GM19023 (cell line): ENCODE data around the gene GLYATL1B.
"Not testable (repeated sequence)": the region's sequence is repeated elsewhere in the genome, so short reads cannot be mapped to it uniquely, and the experiment has no call there.

Source experiments
- ATAC-seq: cut with Tn5 transposase; IDR thresholded peaks from one replicate; pipeline ENCODE4 v1.9.1; 2021; ENCODE audit warnings: mild to moderate bottlenecking, moderate library complexity; ENCODE audit not compliant: unreplicated experiment

GLYATL1B gene

DNA sequence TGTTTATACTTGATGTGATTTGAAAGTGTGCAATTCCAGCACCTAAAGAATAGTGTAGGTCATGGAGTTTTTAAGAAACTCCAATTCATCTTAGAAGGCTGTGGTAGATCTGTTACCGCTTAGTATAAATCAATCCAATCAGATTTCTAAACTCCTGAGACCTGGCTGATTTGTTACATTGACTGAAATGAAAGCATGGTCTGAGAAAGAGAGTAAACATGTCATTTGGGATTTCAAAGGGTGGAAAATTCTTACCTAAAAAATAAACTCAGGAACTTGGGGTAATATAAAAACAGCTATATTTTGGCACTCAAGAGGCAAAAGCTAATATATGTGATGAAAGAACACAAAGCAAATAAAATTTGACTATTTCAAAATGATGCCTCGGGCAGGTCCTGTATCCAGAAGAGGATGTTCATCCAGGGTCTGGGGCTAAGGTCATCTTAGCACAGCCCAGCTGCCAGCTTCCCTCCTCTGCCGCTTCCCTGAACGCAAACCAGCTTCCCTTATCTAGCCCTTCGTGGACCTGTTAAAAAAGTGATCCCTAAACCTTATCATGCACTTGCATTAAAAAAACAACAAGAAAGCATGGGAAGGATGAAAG is 10.0 kb downstream of the GLYATL1B start:
- not testable (repeated sequence) for ATAC-seq

DNA sequence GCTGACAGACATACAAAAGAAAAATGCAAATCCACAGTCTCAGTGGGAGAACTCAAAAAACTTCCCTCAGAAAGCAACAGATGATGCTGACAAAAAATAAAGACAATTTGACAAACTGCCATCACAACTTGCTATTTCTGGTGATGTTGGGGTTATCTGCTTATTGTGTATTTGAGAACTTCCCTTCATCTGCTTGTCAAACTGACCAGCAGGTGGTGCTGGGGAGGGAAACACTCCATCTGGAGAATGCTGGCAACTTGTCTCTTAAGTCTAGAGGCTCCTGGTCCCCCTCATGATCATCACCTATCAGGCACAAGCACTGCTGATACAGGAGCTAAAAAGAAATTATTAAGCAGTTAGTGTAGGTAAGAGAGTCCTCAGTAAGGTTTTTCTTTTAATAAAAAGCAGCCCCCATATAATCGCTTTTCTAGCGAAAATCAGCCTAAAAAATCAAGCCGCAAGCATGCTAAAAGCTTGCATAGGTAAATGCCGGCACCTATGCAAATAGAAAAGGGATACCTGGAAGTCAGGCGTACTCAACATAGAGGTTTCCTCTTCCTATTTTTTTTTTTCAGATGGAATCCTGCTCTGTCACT is 11.1 kb downstream of the GLYATL1B start:
- ATAC-seq: no peak

DNA sequence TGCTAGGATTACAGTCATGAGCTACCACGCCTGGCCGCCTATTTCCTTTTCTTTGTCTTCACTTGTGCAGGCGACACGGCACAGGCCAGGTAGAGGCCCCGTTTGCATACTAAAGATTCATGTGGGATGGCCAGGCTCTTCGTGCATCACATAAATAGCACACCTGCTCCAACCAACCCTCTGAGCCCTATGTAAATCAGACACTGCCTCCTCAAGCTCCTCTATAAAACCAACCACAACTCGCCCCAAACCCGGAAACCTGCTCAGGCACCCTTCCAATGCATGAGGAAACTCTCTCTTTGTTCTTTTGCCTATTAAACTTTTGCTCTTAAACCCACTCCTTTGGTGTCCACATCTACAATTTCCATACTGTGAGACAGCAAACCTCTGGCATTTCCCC is 11.8 kb downstream of the GLYATL1B start:
- ATAC-seq: not testable (repeated sequence)

DNA sequence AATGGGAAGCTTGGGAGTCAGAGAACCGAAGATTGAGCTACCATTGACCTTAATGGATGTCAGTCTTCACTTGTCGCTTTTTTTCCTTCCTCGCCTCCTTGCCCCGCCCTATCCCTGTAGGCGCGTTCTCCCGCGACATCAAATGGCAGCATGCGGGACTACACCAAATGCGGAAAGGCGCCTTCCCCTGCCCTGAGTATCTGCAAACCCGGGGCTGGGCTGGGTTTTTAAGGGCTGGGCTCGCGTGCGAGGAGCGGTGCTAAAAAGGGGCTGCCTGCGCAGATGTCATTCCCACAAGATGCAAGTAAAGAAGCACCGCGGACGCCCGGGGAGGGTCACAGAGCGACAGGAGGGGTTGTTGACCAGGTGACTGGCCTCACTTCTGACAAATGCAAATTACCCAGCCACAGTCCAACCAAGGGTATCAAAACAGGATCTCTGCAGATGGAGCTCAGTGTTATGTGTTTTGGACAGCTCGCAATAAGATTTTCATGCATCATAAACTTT is 16.2 kb downstream of the GLYATL1B start:
- peak; percentile 74 for ATAC-seq

DNA sequence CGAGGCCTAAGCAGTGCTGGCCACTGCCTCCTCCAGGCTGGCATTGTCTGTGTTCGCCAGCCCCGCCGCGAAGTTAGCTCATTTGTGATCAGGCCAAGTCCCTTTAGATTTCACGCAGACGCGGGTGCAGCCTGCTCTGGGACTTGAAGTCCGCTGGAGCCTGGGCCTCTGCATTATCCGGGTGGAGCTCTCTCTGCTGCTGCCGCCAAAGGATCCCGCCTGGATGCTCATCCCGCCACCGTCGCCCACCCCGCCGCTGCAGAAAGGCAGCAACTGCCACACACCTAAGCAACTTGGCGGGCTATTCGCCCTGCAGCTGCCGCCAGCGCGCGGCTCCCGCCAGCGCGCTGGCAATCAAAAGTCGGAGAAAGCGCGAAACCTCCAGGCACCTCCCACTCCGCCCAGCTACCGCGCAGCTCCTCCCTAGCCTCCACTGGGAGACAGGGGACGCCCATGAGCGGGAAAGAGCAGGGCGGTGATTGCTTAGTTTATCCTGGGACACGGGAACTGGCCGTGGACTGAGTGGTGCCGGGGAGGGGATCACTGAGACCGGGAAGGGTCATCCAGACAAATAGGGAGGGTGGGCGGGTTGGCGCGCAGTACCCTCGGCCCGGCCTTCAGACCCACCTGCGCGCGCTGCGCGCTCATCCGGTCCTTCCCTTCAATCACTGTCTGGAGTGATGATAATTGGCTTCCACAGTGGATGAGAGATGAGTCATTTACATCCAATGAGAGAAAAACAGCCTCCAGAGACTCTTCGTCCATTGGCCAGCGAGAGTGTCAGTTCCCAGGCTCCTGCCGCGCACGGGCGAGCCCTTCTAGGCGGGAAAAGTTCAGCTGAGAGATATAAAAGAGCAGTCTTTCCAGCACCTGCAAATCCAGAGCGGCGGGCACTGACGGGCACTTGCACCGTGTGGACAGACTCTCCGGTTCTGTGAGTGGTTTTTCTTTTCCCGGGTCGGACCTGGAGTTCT is 20.5 kb downstream of the GLYATL1B start, which contains the start of gene FAM111B:
Gene FAM111B, plus strand, starts transcription at position 875 of the 974 bp plus-strand sequence. CDS start 2,389 bp downstream, outside the sequence.
- ATAC-seq: peak; percentile 69

DNA sequence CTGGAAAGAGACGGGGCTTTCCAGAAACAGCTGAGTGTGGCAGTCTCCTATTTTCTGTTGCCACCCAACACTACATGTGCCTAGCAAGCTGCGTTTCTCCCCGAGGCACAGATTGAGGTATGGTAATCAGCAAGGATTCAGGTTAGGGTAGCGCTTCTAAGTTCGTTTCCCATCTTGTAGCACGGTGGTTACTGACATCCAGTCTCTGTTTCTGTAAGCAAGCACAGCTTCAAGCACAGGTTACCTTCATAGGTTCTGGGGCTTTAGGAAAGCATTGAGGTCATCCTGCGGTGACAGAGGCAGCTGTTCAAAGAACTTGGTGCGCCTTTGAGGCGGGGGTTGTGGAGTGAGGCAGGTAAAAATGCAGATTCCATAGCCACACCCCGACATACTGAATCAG is 21.6 kb downstream of the GLYATL1B start:
- ATAC-seq: peak; percentile 35

DNA sequence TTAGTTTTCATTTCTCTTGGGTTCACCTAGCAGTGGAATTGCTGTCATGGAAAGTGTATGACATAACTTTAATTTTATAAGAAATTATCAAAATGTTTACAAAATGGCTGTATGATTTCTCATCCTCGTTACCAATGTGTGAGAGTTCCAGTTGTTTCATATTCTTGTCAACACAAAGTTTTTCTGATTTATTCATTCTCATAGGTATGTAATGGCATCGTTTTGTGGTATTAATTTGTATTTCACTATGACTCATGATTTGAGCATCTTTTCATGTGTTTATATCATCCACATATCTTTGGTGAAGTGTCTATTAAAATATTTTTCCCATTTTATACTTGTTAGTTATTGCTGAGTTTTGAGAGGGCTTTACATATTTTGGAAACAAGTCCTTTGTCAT is 26.4 kb downstream of the GLYATL1B start:
- no peak for ATAC-seq

DNA sequence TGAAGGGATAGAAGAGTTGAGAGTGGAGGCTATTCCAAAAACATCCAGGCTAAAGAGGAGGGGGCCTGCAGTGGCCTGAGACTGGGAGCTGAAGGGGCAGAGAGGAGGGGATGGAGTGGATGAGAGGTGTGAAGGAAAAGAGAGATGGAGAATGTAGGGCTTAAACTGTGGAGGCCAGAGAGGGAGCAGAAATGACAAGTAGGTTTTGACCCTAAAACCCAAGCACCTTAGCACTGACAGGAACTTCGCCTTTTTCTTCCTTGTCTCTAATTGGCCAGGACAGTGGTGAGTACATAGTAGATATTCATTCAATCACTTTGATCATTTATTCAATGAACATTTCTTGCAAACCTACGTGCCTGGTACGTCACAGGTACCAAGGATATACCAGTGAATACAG is 28.2 kb downstream of the GLYATL1B start:
- no peak for ATAC-seq

DNA sequence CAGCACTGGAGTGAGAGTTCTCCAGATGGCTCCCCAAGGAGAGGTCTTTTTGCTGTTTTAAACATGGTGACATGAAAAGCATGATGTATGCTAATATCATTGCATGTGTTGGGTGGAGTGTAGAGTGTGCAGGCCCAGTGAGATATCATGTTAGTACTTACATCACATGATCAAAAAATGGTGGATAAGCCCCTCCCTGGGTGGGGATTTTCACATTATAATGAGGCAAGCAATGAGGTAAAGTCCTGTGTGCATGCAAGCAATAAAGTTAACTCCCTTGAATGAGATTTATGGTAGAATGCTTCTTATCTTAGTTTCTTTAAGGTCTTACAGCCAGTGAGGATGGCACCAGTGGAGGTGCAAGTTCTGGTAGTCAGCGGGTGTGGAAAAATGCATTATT is 29.4 kb downstream of the GLYATL1B start:
- no peak for ATAC-seq

DNA sequence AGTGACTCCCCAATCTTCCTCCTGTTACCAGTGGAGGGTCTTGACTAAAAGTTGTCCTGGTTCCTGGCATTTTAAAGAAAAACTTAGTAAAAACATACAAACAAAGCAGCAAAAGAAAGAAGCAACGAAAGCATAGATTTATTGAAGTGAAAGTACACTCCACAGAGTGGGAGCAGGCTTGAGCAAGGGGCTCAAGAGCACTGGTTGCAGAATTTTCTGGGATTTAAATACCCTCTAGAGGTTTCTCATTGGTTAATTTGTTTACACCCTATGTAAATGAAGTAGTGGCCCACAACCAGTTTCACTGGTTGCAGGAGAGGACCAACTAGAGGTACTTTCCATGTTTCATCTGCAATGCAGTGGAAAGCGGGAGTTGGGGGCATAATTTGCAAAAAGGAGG is 31.7 kb downstream of the GLYATL1B start:
- no peak for ATAC-seq

DNA sequence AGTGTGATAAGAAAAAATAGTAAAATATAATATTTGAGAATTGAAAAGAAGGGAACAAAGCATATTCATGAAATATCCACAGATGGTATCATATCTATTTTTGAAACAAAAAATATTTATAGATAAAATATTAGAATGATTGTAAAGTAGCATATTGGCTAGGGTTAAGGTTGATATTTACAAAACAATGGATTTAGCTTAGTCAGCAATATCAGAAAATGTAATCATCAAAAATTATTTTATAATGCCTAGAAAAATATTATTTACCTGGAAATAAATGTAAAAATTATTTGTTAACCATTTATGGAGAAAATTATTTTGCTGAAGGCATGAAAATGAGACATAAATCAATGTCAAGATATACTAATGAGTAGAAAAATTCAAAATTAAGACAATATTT is 33.7 kb downstream of the GLYATL1B start:
- no peak for ATAC-seq

DNA sequence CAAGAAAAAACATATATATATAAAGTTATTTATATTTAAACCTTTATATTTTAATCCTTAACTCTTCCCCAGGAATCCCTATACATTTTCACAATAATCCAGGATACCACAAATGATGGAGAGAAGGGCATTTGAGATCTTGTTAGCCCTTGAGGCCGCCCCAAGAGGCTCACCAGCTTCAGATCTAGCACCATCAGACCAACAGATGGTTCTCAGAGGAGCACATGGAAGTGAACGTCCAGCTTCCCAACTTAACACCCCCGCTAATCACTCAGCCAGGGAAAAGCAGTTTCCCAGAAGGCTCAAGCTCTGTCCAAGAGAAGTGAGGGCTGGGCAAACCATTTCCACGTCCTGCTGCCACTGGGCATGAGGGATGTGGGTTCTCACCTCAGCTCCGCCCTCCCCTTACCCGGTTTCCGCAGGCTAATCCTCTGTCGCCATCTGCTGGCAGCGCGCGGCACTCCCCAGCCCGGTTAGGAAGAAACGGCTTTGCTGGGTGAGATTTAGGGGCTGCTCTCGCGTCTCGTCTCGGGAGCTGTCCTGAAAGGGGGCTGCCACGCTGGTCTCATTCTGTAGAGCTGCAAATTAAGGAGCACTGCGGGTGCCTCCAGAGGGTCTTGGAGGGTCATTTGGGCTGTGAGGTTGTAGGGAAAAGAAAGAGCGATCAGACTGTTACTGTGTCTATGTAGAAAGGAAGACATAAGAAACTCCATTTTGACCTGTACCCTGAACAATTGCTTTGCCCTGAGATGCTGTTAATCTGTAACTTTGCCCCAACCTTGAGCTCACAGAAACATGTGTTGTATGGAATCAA is 49.7 kb downstream of the GLYATL1B start:
- ATAC-seq: peak; percentile 99

DNA sequence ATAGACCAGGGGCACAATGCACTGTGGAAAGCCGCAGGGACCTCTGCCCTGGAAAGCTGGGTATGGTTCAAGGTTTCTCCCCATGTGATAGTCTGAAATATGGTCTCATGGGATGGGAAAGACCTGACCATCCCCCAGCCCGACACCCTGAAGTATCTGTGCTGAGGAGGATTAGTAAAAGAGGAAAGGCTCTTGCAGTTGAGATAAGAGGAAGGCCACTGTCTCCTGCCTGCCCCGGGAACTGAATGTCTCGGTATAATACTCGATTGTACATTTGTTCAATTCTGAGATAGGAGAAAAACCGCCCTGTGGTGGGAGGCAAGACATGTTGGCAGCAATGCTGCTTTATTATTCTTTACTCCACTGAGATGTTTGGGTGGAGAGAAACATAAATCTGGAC is 50.4 kb downstream of the GLYATL1B start:
- ATAC-seq: not testable (repeated sequence)

DNA sequence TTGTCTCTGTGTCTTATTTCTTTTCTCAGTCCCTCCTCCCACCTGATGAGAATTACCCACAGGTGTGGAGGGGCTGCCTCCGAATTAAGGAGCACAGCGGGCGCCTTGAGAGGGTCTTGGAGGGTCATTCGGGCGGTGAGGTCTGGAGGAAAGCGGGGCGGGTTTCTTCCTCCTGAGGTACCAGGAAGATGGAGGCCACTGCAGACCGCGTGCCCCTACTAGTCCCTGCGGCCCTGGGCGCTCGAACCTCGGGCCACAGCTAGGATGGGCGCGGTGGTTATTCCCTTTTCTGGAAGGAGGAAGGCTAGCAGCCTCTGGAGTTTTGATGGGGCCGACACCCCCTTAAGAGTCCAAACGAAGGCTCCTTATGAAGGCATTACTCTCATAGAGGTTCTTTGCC is 51.1 kb downstream of the GLYATL1B start:
- no peak for ATAC-seq

DNA sequence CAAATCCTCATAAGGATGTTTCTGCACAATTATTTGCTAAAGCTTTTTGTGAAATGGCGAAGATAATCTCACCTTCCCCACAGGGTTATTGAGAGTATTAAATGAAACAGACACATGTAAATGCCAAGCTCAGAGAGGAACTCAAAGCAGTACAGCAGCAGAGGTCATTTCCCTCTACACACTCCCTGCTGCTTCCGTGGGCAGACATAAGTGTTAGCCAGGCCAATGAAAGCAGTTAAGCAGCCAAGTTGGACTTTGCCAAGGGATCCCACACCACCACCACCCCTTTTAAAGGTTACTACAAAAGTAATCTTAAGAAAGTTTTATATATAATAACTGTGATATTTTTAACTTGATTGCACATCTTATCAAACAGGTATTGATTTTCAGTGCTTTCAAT is 52.5 kb downstream of the GLYATL1B start:
- no peak for ATAC-seq

DNA sequence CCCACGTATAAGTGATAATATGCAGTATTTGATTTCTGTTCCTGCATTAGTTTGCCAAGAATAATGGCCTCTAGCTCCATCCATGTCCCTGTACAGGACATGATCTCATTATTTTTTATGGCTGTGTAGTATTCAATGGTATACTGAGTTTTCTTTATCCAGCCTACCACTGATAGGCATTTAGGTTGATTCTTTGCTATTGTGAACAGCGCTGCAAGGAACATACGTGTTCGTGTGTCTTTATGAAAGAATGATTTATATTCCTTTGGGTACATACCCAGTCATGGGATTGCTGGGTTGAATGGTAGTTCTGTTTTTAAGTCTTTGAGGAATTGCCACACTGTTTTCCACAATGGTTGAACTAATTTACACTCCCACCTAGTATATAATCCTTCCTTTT is 55.1 kb downstream of the GLYATL1B start:
- ATAC-seq: no peak

DNA sequence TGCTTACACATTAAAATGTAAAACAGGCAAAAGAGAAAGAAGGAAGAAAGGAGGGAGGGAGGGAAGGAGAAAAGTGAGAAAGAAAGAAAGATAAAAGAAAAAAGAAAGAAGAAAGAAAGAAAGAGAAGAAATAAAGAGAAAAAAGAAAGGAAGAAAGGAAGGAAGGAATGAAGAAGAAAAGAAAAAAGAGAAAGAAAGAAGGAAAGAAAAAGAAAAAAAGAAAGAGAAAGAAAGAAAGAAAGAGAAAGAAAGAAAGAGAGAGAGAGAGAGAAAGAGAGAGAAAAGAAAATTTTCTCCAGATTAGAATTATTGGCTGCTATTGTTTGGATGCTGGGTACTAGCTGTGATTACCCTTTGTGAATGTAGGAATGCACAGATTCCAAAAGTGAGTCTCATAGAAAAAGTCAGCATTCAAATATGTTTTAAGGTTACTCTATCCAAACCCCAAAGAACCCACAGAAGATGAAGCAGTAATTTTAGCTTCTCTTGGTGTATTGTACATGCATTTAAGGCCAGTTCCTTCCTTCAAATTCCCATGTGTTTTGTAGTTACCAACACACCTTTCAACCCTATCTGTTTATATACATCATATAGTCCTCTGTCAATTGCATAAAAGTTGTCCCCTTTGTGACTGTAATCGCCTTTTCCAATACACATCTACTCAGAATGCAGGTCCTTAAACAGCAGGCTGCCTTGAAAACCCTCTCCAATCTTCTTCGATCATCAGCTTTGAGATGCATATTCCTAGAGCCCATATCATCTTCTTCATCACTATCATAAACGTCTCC is 55.8 kb downstream of the GLYATL1B start:
- no peak for ATAC-seq

DNA sequence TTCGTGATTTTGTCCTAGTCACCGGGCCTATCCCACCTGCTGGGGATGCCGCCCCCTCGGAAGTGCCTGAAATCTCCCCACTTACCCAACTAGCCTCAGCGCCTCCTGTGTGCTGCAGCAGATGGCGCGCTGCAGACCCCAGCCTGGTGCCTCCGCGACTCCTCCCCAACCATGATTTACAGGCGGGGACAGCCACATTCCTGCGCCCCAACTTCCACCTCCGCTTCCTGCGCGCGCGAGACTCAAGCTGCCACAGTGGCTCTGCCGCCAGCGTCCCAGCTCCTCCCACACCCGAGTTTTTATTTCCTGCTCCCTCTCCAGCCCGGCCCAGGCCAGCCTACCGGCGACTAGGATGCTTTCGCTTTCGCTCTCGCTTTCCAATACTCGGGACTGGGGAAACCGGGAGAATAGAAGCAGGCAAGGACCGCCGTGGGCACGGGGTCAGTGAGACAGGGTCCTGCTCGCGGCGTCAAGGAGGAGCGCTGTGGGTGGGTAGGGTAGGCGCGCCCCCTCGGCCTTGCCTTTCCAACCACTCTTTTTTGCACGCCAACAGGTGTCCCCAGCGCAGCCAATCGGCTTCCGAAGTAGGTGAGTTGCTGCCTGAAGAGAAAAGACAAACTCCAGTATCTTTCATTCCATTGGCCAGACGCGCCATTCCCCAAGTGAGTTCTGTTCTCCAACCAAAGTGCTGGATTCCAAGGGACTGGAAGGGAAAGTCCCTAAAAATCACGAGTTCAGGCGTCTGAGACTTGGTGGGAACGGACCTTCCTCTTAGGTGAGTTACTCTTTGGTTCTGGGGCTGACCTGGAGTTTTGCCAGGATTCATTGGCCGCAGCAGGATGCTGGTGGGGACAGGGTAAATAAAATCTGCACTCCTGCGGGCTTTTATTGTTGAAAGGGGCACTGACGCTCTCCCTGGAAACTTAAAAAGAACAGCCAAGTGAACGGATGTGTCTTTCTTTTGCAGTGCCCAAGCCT is 56.7 kb downstream of the GLYATL1B start, which contains the start of gene FAM111A:
Gene FAM111A, plus strand, starts transcription at position 327 of the 978 bp plus-strand sequence. CDS start 6,017 bp downstream, outside the sequence.
- ATAC-seq: peak; percentile 81
